Measurements from ENCODE around the gene ABL1.

The ABL1 gene

DNA sequence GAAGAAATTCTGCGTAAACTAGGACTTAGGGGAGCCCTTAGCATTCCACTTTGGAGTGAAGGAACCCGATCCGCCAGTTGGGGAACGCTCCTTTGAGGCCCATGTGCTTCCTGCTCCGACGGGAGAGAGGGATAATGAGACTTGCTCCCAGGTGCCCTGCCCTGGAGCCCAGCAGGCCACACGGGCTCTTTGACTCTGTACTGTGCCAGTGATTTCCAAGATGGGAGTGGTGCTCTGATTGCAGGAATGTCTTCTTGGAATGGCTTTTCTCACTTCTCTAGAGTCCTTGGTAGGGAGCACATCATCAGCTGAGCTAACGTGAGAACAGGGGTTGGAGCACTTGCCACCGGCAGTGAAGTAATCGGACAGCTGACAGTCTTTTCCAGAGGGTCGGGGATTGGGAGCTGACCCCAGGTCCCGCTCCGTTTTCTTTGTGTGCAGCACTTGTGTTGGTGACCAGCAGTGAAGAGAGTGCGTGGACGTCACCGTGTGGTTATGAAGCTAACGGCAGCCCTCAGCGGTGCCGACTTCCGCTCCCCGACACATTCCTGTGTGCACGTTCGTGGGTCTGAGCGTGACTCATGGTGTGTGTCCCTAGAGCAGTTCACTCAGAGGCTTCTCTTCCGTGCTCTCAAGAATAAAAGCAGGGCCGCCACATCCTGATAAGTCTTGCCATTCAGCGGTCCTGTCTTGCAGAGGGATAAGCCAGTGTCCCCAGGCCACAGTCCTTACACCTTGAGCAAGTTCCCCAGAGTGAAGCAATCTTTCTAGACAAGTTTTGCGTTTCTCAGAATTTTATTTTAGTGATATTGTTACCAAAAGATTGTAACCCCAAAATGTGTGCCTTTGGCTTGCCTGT lies 25.6 kb downstream of the ABL1 start:
- TF ChIP-seq, protein P1, sequence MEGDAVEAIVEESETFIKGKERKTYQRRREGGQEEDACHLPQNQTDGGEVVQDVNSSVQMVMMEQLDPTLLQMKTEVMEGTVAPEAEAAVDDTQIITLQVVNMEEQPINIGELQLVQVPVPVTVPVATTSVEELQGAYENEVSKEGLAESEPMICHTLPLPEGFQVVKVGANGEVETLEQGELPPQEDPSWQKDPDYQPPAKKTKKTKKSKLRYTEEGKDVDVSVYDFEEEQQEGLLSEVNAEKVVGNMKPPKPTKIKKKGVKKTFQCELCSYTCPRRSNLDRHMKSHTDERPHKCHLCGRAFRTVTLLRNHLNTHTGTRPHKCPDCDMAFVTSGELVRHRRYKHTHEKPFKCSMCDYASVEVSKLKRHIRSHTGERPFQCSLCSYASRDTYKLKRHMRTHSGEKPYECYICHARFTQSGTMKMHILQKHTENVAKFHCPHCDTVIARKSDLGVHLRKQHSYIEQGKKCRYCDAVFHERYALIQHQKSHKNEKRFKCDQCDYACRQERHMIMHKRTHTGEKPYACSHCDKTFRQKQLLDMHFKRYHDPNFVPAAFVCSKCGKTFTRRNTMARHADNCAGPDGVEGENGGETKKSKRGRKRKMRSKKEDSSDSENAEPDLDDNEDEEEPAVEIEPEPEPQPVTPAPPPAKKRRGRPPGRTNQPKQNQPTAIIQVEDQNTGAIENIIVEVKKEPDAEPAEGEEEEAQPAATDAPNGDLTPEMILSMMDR (IDR thresholded peaks at IDR 0.05; ENCODE audit: extremely low read depth, insufficient read depth, missing control alignments), result no peak
- DNase-seq (ENCODE audit: low spot score), result no peak
- in situ Hi-C loops (cut with MboI; ENCODE audit: low pct_unique_long_range_greater_than_20kb, low sequenced_read_pairs, unreplicated experiment), result loop anchor here (10.0 kb wide), 1 partner anchor 86 kb away; no protein-coding TSS in a partner anchor

DNA sequence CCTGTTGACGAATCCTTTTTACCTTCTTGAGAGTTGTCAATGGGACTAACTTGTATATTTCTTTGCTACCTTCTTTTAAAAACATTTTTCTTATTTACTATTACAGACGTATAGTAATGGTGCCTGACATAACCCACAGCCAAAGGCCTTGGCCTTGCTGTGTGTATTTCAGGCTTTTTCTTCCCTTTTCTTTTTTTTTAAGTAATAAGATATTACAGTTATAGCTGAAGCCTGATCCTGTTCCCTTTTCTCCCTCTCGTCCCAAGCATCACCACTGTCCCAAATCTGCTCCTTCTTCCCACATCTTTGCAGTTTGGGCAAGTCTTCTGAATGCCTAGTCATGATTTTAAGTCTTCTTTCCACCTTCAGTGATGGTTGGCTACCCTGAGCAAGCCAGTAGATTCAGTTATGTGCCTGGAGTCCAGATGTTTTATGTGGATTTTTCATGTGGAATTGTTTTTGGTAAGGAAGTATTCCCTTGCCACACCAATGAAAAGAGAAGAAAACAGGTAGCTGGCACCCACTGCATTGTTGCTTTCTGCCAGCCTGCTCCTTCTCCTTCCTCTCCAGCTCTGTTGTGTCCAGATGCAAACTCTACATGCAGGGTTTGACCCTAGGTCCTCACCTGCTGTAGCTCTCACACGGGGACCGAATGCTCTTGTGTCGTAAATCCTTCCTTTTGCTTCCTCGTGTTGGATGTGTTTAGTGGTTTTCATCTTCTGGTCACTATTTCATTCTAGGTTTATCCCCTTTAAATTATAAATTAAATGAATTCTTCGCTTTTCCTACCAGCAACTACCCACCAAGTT lies 26.5 kb downstream of the ABL1 start:
- no peak for DNase-seq (ENCODE audit: low spot score)
- TF ChIP-seq, protein P1 (IDR thresholded peaks at IDR 0.05; ENCODE audit: extremely low read depth, insufficient read depth, missing control alignments), result no peak
- in situ Hi-C loops (cut with MboI; ENCODE audit: low pct_unique_long_range_greater_than_20kb, low sequenced_read_pairs, unreplicated experiment), result loop anchor here (10.0 kb wide), 1 partner anchor 87 kb away; no protein-coding TSS in a partner anchor

DNA sequence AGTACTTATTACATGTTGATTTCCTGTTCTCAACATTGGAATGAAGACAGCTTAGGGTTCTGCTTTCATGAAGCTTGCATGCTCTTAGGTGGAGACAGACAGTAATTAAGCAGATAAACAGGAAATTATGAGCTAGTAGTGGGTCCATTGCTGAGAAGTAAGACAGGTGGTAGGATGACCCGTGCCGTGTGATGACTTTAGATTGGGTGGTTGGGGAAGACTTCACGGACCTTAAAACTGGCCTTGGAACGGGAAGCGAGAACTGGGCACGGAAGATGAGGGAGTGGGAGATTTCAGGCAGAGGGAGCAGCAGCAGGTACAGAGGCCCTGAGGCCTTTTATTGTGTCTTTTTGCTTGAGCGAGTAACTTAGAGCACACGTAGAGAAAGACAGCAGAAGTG lies 27.2 kb downstream of the ABL1 start:
- in situ Hi-C loops (cut with MboI; ENCODE audit: low pct_unique_long_range_greater_than_20kb, low sequenced_read_pairs, unreplicated experiment), result loop anchor here (10.0 kb wide), 1 partner anchor 87 kb away; no protein-coding TSS in a partner anchor
- TF ChIP-seq, protein P1 (IDR thresholded peaks at IDR 0.05; ENCODE audit: extremely low read depth, insufficient read depth, missing control alignments), result no peak
- DNase-seq (ENCODE audit: low spot score), result no peak

DNA sequence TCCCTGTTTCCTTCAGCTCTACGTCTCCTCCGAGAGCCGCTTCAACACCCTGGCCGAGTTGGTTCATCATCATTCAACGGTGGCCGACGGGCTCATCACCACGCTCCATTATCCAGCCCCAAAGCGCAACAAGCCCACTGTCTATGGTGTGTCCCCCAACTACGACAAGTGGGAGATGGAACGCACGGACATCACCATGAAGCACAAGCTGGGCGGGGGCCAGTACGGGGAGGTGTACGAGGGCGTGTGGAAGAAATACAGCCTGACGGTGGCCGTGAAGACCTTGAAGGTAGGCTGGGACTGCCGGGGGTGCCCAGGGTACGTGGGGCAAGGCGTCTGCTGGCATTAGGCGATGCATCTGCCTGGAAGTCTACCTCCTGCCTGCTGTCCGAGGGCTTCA lies 27.7 kb downstream of the ABL1 start:
- in situ Hi-C loops (cut with MboI; ENCODE audit: low pct_unique_long_range_greater_than_20kb, low sequenced_read_pairs, unreplicated experiment), result loop anchor here (10.0 kb wide), 1 partner anchor 88 kb away; no protein-coding TSS in a partner anchor
- DNase-seq (ENCODE audit: low spot score), result no peak
- TF ChIP-seq, protein P1 (IDR thresholded peaks at IDR 0.05; ENCODE audit: extremely low read depth, insufficient read depth, missing control alignments), result no peak

DNA sequence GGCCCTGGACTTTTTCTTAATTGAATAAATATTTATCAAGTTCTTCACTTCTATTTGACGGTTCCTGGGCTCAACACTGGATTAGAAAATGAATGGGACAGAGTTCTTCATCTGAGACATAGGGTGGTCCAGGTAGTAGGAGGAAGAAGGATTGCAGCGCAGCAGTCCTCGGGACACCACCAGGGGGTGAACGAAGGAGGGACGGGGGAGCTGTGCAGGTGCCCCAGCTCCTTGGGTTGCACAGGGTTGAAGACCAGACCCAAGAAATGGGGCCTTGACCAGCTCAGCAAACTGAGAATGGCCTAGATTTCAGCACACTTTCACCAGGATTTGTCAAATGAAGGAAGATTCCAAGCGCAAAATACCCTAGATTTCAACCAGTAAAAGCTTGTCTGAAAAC lies 29.5 kb downstream of the ABL1 start:
- no peak for DNase-seq (ENCODE audit: low spot score)
- in situ Hi-C loops (cut with MboI; ENCODE audit: low pct_unique_long_range_greater_than_20kb, low sequenced_read_pairs, unreplicated experiment), result loop anchor here (10.0 kb wide), 1 partner anchor 90 kb away; no protein-coding TSS in a partner anchor
- TF ChIP-seq, protein P1 (IDR thresholded peaks at IDR 0.05; ENCODE audit: extremely low read depth, insufficient read depth, missing control alignments), result no peak

DNA sequence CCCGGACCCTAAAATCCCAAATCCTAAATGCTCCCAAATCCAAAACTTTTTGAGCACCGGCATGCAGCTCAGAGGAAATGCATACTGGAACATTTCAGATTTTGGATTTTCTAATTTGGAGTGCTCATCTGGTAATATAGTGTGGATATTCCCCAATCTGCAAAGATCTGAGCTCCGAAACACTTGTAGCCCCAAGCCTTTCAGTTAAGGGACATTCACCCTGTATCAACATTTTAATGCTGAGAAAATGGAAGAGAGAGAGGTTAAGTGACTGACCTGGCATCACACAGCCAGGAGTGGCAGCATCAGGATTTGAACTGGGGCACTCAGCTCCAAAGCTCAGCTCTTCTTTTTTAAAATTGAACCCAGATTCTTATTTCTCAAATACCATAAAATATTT lies 30.9 kb downstream of the ABL1 start:
- in situ Hi-C loops (cut with MboI; ENCODE audit: low pct_unique_long_range_greater_than_20kb, low sequenced_read_pairs, unreplicated experiment), result loop anchor here (10.0 kb wide), 1 partner anchor 91 kb away; no protein-coding TSS in a partner anchor
- DNase-seq (ENCODE audit: low spot score), result no peak
- TF ChIP-seq, protein P1 (IDR thresholded peaks at IDR 0.05; ENCODE audit: extremely low read depth, insufficient read depth, missing control alignments), result no peak

All from GM13977 (cell line).